ENCODE measurements around the gene EIF2S2.

EIF2S2 gene

DNA sequence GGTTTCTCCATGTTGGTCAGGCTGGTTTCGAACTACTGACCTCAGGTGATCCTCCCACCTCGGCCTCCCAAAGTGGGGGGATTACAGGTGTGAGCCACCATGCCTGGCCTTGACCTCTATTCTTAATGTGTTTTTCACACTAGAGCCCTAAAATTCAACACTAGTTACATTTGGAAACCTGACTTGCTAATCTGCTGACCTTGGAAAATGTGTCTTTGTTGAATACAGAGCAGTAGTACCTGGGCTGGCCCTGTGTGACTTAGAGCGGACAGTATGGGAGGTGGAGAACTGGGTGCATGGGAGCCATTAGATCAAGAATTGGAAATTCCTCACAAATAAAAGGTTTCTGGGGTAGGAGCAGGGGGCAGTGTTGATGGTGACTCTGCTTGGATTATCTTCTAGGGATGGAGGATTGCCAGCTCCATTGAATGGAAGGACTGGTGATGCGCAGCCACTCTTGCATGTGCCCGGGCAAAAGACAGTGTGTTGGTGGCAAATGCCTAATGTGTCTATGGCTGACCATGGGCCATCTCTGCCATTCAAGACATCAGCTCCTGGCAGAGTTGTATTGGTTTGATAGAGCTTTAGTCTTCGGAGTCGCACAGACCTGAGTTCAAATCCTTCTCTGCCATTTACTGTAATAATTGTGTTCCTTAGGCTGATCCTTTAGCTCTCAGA lies 64.9 kb downstream of the EIF2S2 start:
- TF ChIP-seq GLI4 (tag by site-specific recombination; IDR thresholded peaks at IDR 0.05) (no peak), ZXDB (tag by site-specific recombination; IDR thresholded peaks at IDR 0.05) (no peak), ZNF623 (tag by site-specific recombination; IDR thresholded peaks at IDR 0.05) (no peak), ZNF561 (tag by site-specific recombination; IDR thresholded peaks at IDR 0.05; ENCODE audit: borderline replicate concordance) (no peak)
- TF ChIP-seq, protein P1, sequence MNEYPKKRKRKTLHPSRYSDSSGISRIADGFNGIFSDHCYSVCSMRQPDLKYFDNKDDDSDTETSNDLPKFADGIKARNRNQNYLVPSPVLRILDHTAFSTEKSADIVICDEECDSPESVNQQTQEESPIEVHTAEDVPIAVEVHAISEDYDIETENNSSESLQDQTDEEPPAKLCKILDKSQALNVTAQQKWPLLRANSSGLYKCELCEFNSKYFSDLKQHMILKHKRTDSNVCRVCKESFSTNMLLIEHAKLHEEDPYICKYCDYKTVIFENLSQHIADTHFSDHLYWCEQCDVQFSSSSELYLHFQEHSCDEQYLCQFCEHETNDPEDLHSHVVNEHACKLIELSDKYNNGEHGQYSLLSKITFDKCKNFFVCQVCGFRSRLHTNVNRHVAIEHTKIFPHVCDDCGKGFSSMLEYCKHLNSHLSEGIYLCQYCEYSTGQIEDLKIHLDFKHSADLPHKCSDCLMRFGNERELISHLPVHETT (tag by site-specific recombination; IDR thresholded peaks at IDR 0.05) = no peak
- TF ChIP-seq, protein P2, sequence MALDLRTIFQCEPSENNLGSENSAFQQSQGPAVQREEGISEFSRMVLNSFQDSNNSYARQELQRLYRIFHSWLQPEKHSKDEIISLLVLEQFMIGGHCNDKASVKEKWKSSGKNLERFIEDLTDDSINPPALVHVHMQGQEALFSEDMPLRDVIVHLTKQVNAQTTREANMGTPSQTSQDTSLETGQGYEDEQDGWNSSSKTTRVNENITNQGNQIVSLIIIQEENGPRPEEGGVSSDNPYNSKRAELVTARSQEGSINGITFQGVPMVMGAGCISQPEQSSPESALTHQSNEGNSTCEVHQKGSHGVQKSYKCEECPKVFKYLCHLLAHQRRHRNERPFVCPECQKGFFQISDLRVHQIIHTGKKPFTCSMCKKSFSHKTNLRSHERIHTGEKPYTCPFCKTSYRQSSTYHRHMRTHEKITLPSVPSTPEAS (tag by site-specific recombination; IDR thresholded peaks at IDR 0.05) = no peak
- TF ChIP-seq, protein P3, sequence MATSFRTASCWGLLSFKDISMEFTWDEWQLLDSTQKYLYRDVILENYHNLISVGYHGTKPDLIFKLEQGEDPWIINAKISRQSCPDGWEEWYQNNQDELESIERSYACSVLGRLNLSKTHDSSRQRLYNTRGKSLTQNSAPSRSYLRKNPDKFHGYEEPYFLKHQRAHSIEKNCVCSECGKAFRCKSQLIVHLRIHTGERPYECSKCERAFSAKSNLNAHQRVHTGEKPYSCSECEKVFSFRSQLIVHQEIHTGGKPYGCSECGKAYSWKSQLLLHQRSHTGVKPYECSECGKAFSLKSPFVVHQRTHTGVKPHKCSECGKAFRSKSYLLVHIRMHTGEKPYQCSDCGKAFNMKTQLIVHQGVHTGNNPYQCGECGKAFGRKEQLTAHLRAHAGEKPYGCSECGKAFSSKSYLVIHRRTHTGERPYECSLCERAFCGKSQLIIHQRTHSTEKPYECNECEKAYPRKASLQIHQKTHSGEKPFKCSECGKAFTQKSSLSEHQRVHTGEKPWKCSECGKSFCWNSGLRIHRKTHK (tag by site-specific recombination; IDR thresholded peaks at IDR 0.05) = no peak
- POLR2A ChIA-PET = no interaction called here
- Histone ChIP-seq H3K4me1 (ENCODE audit: control insufficient read depth, insufficient read depth, low read length) (peaks cover 8% of the 10 kb centered on the region; the same call in 1 of the 2 replicates), H3K4me3 (ENCODE audit: low read depth, low read length) (no peak overlapping the region), H3K27ac (ENCODE audit: extremely low read depth, low read depth, low read length) (no peak overlapping the region), H3K9me3 (ENCODE audit: control insufficient read depth, insufficient read depth, low read depth, low read length) (no peaks in the 10 kb centered on the region), H3K36me3 (ENCODE audit: control insufficient read depth in 2 of 2, insufficient read depth in 1 of 2, low read length in 2 of 2) (no peaks in the 10 kb centered on the region)
- CTCF ChIA-PET = interaction anchor here (0.5 kb wide), 1 partner anchor 1526 kb away, joined by 3 read pairs; no protein-coding TSS in a partner anchor

DNA sequence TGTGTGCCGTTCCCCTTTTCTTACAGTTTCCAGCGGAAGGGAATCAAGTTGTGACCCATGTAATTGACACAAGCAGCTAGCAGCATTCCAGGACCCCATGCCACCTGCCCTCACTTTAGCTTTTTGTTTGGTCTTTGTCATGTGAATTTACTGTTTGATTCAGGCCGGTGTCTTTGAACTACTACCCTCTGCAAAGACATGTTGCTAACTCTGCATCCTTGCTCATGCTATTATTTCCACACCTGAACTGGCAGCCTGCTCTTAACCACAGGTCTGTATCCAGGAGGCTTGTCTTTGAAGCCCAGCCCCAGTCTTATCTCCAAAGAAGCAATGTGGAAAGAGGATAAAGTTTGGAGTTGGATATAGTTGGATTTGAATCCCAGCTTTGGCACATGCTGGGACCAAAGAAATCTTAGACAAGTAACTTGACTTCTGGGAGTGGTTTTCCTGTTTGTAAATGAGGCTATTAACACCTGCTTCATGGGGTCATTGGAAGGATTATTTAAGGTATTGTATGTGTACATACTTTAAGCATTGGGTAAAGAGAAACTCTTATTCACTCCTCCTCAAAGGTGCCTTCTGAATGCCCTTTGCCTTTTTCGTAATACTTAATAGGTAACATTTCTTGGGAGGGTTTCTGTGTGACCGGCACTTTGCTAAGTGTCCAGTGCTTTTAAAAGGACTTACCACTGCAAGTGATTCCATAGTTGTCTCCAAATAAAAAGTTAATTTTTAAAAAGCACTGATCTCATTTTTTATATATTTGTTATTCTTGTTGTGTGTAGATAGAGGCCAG lies 65.9 kb downstream of the EIF2S2 start:
- no peak overlapping the region for H3K27ac ChIP-seq (ENCODE audit: extremely low read depth, low read depth, low read length)
- H3K4me3 ChIP-seq (ENCODE audit: low read depth, low read length) = no peak overlapping the region
- peaks cover 8% of the 10 kb centered on the region; the same call in 1 of the 2 replicates for H3K4me1 ChIP-seq (ENCODE audit: control insufficient read depth, insufficient read depth, low read length)
- no peaks in the 10 kb centered on the region for H3K36me3 ChIP-seq (ENCODE audit: control insufficient read depth in 2 of 2, insufficient read depth in 1 of 2, low read length in 2 of 2)
- POLR2A ChIA-PET = interaction anchor here (0.6 kb wide), 1 partner anchor 78 kb away, joined by 5 read pairs; no protein-coding TSS in a partner anchor
- CTCF ChIA-PET = no interaction called here
- TF ChIP-seq SCRT2 (tag by site-specific recombination; IDR thresholded peaks at IDR 0.05) = no peak
- TF ChIP-seq, protein P4, sequence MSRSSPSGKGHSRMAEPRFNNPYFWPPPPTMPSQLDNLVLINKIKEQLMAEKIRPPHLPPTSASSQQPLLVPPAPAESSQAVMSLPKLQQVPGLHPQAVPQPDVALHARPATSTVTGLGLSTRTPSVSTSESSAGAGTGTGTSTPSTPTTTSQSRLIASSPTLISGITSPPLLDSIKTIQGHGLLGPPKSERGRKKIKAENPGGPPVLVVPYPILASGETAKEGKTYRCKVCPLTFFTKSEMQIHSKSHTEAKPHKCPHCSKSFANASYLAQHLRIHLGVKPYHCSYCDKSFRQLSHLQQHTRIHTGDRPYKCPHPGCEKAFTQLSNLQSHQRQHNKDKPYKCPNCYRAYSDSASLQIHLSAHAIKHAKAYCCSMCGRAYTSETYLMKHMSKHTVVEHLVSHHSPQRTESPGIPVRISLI (tag by site-specific recombination; IDR thresholded peaks at IDR 0.05) = no peak
- TF ChIP-seq, protein P5, sequence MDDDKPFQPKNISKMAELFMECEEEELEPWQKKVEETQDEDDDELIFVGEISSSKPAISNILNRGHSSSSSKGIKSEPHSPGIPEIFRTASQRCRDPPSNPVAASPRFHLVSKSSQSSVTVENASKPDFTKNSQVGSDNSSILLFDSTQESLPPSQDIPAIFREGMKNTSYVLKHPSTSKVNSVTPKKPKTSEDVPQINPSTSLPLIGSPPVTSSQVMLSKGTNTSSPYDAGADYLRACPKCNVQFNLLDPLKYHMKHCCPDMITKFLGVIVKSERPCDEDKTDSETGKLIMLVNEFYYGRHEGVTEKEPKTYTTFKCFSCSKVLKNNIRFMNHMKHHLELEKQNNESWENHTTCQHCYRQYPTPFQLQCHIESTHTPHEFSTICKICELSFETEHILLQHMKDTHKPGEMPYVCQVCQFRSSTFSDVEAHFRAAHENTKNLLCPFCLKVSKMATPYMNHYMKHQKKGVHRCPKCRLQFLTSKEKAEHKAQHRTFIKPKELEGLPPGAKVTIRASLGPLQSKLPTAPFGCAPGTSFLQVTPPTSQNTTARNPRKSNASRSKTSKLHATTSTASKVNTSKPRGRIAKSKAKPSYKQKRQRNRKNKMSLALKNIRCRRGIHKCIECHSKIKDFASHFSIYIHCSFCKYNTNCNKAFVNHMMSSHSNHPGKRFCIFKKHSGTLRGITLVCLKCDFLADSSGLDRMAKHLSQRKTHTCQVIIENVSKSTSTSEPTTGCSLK (tag by site-specific recombination; IDR thresholded peaks at IDR 0.05) = no peak
- TF ChIP-seq ZNF843 (tag by site-specific recombination; IDR thresholded peaks at IDR 0.05) = no peak
- no peak for TF ChIP-seq ZNF2 (tag by site-specific recombination; IDR thresholded peaks at IDR 0.05)
- TF ChIP-seq ZNF174 (tag by site-specific recombination; IDR thresholded peaks at IDR 0.05) = no peak
- no peak for TF ChIP-seq ZNF223 (tag by site-specific recombination; IDR thresholded peaks at IDR 0.05)
- no peak for TF ChIP-seq ZNF221 (tag by site-specific recombination; IDR thresholded peaks at IDR 0.05; ENCODE audit: borderline replicate concordance)
- no peak for TF ChIP-seq ZNF10 (tag by site-specific recombination; IDR thresholded peaks at IDR 0.05)
- TF ChIP-seq TCF7L2 (IDR thresholded peaks at IDR 0.05; ENCODE audit: borderline replicate concordance, low read depth, low read length) = no peak
- TF ChIP-seq ZNF274 (IDR thresholded peaks at IDR 0.05; ENCODE audit: low read length) = no peak
- no peak for TF ChIP-seq ZNF274 (tag by site-specific recombination; IDR thresholded peaks at IDR 0.05; ENCODE audit: borderline replicate concordance)
- TF ChIP-seq ZNF623 (tag by site-specific recombination; IDR thresholded peaks at IDR 0.05) = no peak
- TF ChIP-seq, protein P6, sequence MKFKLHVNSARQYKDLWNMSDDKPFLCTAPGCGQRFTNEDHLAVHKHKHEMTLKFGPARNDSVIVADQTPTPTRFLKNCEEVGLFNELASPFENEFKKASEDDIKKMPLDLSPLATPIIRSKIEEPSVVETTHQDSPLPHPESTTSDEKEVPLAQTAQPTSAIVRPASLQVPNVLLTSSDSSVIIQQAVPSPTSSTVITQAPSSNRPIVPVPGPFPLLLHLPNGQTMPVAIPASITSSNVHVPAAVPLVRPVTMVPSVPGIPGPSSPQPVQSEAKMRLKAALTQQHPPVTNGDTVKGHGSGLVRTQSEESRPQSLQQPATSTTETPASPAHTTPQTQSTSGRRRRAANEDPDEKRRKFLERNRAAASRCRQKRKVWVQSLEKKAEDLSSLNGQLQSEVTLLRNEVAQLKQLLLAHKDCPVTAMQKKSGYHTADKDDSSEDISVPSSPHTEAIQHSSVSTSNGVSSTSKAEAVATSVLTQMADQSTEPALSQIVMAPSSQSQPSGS (tag by site-specific recombination; IDR thresholded peaks at IDR 0.05; ENCODE audit: low read depth) = no peak
- no peak for TF ChIP-seq KLF10 (tag by site-specific recombination; IDR thresholded peaks at IDR 0.05)
- no peaks in the 10 kb centered on the region for H3K9me3 ChIP-seq (ENCODE audit: control insufficient read depth, insufficient read depth, low read depth, low read length)

All from HEK293 (cell line).